T-helper 2 cell treated with Interferon-gamma antibody and Interleukin-4, amounts not matched to agents 5 μg/mL and 100 μg/mL, for 36 hours (primary cell): ENCODE results near the gene SLC13A3.

ENCODE experiments used
- DNase-seq: peaks from one replicate; pipeline ENCODE4 v3.0.0; 2021; ENCODE audit warnings: low spot score
- H3K27ac Mint-ChIP-seq: one replicate; pipeline ENCODE4 v1.8.0; 2021; ENCODE audit warnings: mild to moderate bottlenecking, mixed read lengths
- H3K27me3 Mint-ChIP-seq: one replicate; pipeline ENCODE4 v1.8.0; 2021; ENCODE audit warnings: low read depth, mixed read lengths
- H3K36me3 Mint-ChIP-seq: one replicate; pipeline ENCODE4 v1.8.0; 2021; ENCODE audit warnings: low read depth, mixed read lengths
- H3K4me1 Mint-ChIP-seq: one replicate; pipeline ENCODE4 v1.8.0; 2021; ENCODE audit warnings: low read depth, mixed read lengths
- H3K4me3 Mint-ChIP-seq: one replicate; pipeline ENCODE4 v1.8.0; 2022; ENCODE audit warnings: mild to moderate bottlenecking, moderate library complexity, mixed read lengths
- H3K9me3 Mint-ChIP-seq: one replicate; pipeline ENCODE4 v1.8.0; 2021; ENCODE audit warnings: mixed read lengths

SLC13A3 gene

GRCh38 chr20:46629341-46629740 is 21.9 kb downstream of the SLC13A3 start:
- no peak for DNase-seq
- Mint-ChIP-seq H3K4me3 (no peak overlapping the region), H3K9me3 (peaks cover 4% of the 10 kb centered on the region), H3K27ac (no peak overlapping the region), H3K36me3 (peaks cover under 1% of the 10 kb centered on the region), H3K4me1 (peaks cover 9% of the 10 kb centered on the region), H3K27me3 (peaks cover 24% of the 10 kb centered on the region)

DNA sequence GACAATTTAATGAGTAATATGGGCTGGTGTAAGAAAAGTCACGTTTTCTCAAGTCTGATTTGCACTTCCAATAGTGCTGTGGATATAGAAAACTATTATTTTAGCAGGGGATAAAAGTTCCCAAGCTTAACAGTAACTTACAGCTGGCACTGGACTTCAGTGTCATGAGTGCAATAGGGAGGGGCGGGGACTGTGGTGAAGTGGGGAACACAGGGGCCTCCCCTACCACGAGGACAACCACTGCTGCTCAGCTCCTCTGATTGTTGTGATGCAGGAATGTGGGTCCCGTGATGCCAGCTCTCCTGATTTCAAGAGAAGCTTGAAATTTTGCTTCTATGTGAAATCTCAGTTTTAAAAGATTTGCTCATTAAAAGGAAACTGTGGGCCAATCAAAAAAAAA is 24.0 kb downstream of the SLC13A3 start:
- H3K4me1 Mint-ChIP-seq = peaks cover 9% of the 10 kb centered on the region
- no peak overlapping the region for H3K27ac Mint-ChIP-seq
- no peak for DNase-seq
- H3K27me3 Mint-ChIP-seq = peaks cover 33% of the 10 kb centered on the region
- H3K36me3 Mint-ChIP-seq = peaks cover 2% of the 10 kb centered on the region
- no peak overlapping the region for H3K4me3 Mint-ChIP-seq
- H3K9me3 Mint-ChIP-seq = peaks cover 10% of the 10 kb centered on the region

- peaks cover 10% of the 10 kb centered on the region for H3K9me3 Mint-ChIP-seq
- H3K27ac Mint-ChIP-seq = no peak overlapping the region
- peaks cover 2% of the 10 kb centered on the region for H3K36me3 Mint-ChIP-seq
- peaks cover 9% of the 10 kb centered on the region for H3K4me1 Mint-ChIP-seq
- DNase-seq = no peak
- no peak overlapping the region for H3K4me3 Mint-ChIP-seq
- peaks cover 37% of the 10 kb centered on the region for H3K27me3 Mint-ChIP-seq
These were observed 24.5 kb downstream of the SLC13A3 start for GRCh38 chr20:46626758-46627157.

DNA sequence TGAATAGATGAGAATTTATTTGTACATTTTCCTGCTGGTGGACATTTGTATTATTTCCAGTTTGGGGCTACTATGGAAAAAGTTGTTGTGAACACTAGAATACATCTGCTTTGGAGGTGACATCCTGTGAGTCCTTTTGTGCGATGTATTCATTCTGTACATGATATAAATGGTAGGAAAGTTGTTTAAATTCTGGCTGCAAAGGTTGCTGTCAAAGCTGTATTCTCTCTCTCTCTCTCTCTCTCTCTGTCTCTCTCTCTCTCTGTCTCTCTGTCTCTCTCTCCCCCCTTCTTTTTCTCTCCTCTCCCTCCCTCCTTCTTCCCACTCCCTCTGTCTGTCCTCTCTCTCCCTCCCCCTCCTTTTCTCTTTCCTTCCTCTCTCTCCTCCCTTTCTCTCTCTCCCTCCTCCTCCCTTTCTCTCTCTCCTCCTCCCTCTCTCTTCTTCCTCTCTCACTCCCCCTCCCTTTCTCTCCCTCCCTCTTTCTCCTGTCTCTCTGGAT is 25.3 kb downstream of the SLC13A3 start:
- no peak for DNase-seq
- Mint-ChIP-seq H3K27ac (no peak overlapping the region), H3K36me3 (peaks cover 2% of the 10 kb centered on the region), H3K4me3 (no peak overlapping the region), H3K9me3 (peaks cover 10% of the 10 kb centered on the region), H3K27me3 (peaks cover 37% of the 10 kb centered on the region), H3K4me1 (peaks cover 3% of the 10 kb centered on the region)

GRCh38 chr20:46624946-46625345 is 26.3 kb downstream of the SLC13A3 start:
- H3K27ac Mint-ChIP-seq = no peak overlapping the region
- peaks cover 6% of the 10 kb centered on the region for H3K9me3 Mint-ChIP-seq
- peaks cover 37% of the 10 kb centered on the region for H3K27me3 Mint-ChIP-seq

GRCh38 chr20:46622165-46622564 is 29.1 kb downstream of the SLC13A3 start:
- Mint-ChIP-seq H3K4me1 (no peaks in the 10 kb centered on the region), H3K27ac (no peak overlapping the region), H3K4me3 (no peak overlapping the region), H3K9me3 (peaks cover 6% of the 10 kb centered on the region), H3K27me3 (peaks cover 41% of the 10 kb centered on the region), H3K36me3 (peaks cover 2% of the 10 kb centered on the region)
- DNase-seq = no peak

More at GRCh38 chr20:46624946-46625345, 26.3 kb downstream of the SLC13A3 start:
- Mint-ChIP-seq H3K4me1 (no peaks in the 10 kb centered on the region), H3K36me3 (peaks cover 2% of the 10 kb centered on the region), H3K4me3 (no peak overlapping the region)
- no peak for DNase-seq

DNA sequence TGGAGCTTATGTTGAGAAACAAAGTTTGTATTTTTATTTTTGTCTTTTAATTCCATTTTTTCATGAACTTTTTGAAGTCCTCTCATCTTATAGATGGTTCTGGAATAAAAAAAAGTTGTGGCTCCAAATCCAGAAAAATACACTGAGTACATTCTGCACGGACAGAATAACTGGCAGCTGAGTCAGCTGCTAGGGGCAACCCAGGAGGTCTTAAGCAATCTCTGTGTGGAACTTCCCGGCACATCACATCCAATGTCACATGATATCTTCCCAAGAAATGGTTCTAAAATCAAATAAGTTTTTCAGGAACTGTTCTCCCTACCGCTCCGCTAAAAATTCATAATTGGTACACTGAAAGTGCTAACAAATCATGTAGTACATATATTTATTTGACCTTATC is 29.8 kb downstream of the SLC13A3 start:
- Mint-ChIP-seq H3K27ac (no peak overlapping the region), H3K27me3 (peaks cover 39% of the 10 kb centered on the region), H3K4me1 (no peaks in the 10 kb centered on the region), H3K4me3 (no peak overlapping the region), H3K36me3 (peaks cover 2% of the 10 kb centered on the region), H3K9me3 (peaks cover 6% of the 10 kb centered on the region)
- no peak for DNase-seq

DNA sequence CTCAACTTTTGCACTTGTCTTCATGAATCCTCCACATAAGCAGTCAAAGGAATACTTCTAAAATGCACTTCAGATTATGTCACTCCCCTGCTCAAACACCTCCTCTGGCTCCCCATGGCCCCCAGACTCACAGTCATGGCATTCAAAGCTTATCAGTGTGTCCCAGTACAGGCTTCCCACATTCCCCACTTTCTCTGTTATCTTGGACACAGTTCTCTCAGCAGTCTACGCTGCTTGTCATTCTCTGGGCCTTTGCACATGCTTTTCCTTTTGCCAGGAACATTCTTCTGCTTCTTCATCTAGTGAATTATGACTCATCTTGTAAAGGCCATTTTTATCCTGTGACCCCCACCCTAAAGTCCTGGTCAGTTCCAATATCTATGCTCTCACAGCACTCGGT is 31.8 kb downstream of the SLC13A3 start:
- H3K4me1 Mint-ChIP-seq = no peaks in the 10 kb centered on the region
- no peak overlapping the region for H3K27ac Mint-ChIP-seq
- DNase-seq = no peak
- H3K9me3 Mint-ChIP-seq = peaks cover 6% of the 10 kb centered on the region
- H3K27me3 Mint-ChIP-seq = peaks cover 35% of the 10 kb centered on the region
- peaks cover 2% of the 10 kb centered on the region for H3K36me3 Mint-ChIP-seq
- H3K4me3 Mint-ChIP-seq = no peak overlapping the region

DNA sequence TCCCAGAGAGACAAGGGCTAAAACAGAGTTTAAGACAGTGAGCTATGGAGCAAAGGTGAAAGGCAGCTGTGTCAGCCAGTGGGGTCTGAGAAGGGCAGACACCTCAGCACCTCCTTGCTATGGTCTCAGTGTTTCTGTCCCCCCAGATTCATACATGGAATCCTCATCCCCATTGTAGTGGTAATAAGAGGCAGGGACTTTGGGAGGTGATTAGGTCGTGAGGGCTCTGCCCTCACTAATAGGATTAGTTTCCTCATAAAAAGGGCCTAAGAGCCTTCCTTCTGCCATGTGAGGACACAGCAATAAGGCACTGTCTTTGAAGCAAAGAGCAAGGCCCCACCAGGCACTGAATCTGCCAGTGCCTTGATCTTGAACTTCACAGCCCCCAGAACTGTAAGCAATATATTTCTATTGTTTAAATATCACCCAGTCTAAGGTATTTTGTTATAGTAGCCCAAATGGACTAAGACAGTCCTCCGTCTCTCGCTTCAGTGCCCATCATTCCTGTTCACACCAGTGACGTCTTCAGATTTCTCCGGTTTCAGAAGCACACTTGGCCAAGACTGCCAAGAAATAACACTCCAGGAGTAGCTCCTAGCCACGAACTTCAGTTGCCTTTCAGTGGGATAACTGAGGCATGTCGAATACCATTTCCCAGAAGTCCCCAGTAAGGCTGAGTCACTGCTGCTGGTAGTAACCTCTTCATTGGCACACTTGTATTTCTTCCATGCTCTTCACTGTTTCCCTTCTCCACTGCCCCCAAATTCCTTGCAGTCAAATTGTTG is 32.8 kb downstream of the SLC13A3 start:
- DNase-seq = no peak
- no peaks in the 10 kb centered on the region for H3K9me3 Mint-ChIP-seq
- no peaks in the 10 kb centered on the region for H3K4me1 Mint-ChIP-seq
- H3K4me3 Mint-ChIP-seq = no peak overlapping the region
- H3K36me3 Mint-ChIP-seq = no peaks in the 10 kb centered on the region
- peaks cover 29% of the 10 kb centered on the region for H3K27me3 Mint-ChIP-seq
- H3K27ac Mint-ChIP-seq = no peak overlapping the region

DNA sequence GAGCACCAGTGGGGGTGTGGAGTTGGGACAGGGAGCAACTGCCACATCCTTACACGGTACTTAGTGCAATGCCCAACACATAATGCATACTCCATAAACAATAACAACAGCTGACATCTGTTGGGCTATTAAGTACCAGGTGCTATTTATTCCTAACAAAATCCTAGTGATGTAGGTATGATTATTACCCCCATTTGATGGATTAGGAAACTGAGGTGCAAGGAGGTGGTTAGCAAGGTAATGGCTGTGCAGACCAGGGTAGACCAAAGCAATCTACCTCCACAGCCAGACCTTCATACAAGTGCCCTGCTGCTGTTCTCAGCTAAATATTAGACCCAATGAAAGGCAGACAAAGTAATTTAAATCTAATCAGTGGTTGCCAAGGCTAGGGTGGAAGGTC is 36.8 kb downstream of the SLC13A3 start:
- Mint-ChIP-seq H3K4me1 (no peaks in the 10 kb centered on the region), H3K9me3 (no peaks in the 10 kb centered on the region), H3K36me3 (no peaks in the 10 kb centered on the region), H3K27me3 (peaks cover 17% of the 10 kb centered on the region), H3K27ac (no peak overlapping the region), H3K4me3 (no peak overlapping the region)
- no peak for DNase-seq

DNA sequence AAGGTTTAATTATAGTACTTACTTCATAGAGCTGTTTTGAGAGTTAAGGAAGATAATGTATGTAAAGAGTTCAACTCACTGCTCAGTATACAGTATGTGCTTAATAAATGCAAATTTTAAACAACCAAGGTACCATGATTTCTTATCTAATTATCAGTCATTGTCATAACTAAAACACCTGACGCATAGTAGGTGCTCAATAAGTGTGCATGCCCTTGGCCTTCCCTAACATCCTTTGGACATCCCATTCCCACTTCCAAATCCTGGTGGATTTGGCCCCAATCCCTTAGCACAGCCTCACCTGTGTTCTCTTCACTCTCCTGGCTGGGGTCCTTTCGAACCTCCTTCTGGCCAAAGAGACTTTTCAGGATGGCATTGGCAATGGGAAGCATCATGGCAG is 41.1 kb downstream of the SLC13A3 start:
- DNase-seq = no peak
- peaks cover 9% of the 10 kb centered on the region for H3K27me3 Mint-ChIP-seq

DNA sequence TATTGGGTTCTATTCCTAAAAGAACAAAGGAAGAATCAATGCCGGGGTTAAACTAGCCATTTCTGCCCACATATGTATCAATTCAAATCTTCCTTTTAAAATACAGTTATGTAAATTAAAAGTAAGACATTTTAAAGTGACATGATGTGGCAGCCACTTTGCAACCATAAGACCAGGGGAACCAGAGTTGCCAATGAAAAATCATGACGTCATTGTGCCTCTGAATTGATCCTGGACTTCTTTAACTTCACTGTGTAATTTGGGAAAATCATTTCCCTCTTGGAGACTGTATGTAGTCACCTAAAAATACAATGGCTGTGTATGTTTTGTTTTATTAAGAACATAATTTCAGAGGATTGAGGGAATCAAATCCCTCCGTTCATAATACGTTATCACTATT is 42.2 kb downstream of the SLC13A3 start:
- H3K4me3 Mint-ChIP-seq = no peak overlapping the region
- no peak overlapping the region for H3K27ac Mint-ChIP-seq
- H3K4me1 Mint-ChIP-seq = no peaks in the 10 kb centered on the region
- no peaks in the 10 kb centered on the region for H3K9me3 Mint-ChIP-seq
- H3K36me3 Mint-ChIP-seq = no peaks in the 10 kb centered on the region
- no peak for DNase-seq
- peaks cover 11% of the 10 kb centered on the region for H3K27me3 Mint-ChIP-seq

More for the DNA sequence above, 41.1 kb downstream of the SLC13A3 start:
- Mint-ChIP-seq H3K4me1 (no peaks in the 10 kb centered on the region), H3K36me3 (no peaks in the 10 kb centered on the region), H3K4me3 (no peak overlapping the region), H3K27ac (no peak overlapping the region), H3K9me3 (no peaks in the 10 kb centered on the region)

DNA sequence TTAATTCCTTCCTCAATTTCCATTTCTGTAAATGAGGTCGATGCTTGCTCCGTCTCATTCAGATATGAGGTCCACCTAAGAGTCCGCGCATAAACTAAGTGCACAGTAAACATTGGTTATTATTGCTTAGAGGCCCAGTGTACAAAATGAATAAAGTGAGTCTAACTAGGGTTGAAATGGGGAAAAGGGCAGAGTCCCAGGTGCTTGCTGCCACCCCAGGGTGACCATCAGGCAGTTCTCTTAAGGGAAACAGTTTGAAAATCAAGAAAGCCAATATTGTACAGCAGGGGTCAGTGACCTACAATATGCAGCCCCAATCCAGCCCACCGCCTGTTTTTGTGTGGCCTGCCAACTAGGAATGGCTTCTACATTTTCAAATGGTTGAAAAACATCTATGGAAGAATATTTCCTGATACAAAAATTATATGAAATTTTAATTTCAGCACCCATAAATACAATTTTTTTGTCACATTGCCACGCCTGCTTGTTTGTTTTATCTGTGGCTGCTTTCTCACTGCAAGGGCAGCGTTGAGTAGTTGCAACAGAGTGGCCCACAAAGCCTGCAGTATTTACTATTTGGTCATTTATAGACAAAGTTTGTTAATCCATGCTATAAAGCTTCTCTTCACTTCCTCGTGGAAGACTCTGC is 43.3 kb downstream of the SLC13A3 start:
- Mint-ChIP-seq H3K4me1 (no peaks in the 10 kb centered on the region), H3K27ac (no peak overlapping the region), H3K9me3 (no peaks in the 10 kb centered on the region), H3K27me3 (peaks cover 11% of the 10 kb centered on the region), H3K4me3 (no peak overlapping the region), H3K36me3 (no peaks in the 10 kb centered on the region)
- no peak for DNase-seq

DNA sequence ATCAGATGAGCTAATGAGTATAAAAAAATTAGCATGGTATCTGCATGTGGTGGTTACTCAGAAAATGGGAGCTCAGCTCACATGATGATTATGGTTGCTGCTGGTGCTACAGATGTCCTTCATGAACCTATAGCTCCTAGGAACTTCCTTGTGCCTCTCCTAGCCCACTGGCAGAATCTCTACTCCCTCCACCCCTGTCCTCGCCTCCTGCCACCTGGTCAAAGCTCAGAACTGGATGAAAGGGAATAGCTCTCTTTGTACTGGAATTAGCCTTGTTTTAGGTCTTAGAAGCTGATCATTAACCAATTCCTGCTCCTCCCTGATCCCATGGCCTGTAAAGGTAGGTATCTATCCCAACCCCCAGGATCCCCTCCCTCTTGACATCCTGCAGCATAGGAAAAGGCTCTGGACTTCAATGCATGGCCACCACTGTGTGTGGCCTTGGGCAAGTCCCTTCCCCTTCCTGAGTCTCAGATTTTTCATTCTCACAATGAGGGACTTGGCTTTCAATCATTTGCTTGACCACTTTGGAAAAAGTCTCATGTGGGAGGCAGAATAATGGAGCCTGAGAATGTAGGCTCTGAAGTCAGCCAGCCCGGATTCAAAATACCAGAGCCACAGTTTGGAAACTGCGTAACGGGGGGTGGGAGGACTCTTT is 43.9 kb downstream of the SLC13A3 start:
- DNase-seq = no peak
- Mint-ChIP-seq H3K4me3 (no peak overlapping the region), H3K4me1 (no peaks in the 10 kb centered on the region), H3K27ac (no peak overlapping the region), H3K36me3 (no peaks in the 10 kb centered on the region), H3K9me3 (no peaks in the 10 kb centered on the region), H3K27me3 (peaks cover 11% of the 10 kb centered on the region)
